ENCODE data around the gene MORF4L1.
A peak's percentile ranks its signal among the peaks of the same experiment; 100 is the strongest.
"Not testable (repeated sequence)": the region's sequence is repeated elsewhere in the genome, so short reads cannot be mapped to it uniquely, and the experiment has no call there.

The MORF4L1 gene, protein sequence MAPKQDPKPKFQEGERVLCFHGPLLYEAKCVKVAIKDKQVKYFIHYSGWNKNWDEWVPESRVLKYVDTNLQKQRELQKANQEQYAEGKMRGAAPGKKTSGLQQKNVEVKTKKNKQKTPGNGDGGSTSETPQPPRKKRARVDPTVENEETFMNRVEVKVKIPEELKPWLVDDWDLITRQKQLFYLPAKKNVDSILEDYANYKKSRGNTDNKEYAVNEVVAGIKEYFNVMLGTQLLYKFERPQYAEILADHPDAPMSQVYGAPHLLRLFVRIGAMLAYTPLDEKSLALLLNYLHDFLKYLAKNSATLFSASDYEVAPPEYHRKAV

DNA sequence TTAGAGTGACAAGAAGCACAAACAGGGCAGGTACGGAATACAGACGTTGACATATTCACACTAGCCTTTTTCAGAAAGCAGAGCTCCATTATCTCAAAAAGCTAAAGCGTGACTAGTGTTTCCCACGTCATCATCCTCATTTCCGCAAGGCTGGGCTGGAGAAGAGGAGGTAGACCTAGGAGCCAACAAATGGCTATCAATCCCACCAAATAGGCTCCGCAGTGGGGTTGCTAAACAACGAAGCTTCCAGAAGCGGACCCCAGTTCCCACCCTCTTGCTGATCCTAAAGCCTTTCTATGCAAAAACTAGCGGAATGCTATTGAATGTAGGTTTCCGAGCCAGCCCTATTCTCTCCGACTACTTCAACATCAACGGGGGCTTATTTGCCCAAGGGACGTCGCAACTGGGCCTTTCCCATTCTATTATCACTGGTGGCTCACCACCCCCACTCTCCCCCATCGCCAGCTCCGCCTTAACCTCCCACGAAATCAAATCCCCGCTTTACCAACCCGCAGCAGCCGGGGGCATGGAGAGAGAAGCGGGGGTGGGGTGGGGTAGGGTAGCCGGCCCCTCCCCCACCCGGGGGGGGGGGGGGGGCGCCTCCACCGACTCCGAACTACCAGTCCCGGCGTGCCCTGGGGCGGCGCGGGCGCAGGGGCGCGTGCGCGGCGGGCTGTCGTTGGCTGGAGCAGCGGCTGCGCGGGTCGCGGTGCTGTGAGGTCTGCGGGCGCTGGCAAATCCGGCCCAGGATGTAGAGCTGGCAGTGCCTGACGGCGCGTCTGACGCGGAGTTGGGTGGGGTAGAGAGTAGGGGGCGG is at the start of gene MORF4L1:
Gene MORF4L1 (plus strand): TSS at position 736 of the 817 bp plus-strand sequence. CDS start 128 bp downstream, outside the sequence.
- DNase-seq (ENCODE audit: low read depth), result peak; percentile 91

GRCh38 chr15:78828920-78829319 is 43.8 kb upstream of the MORF4L1 start:
- DNase-seq (ENCODE audit: low read depth), result no peak

- DNase-seq (ENCODE audit: low read depth), result no peak
Observed at GRCh38 chr15:78830514-78831228, 42.0 kb upstream of the MORF4L1 start.

GRCh38 chr15:78831229-78832207 is 41.2 kb upstream of the MORF4L1 start:
- no peak for DNase-seq (ENCODE audit: low read depth)

DNA sequence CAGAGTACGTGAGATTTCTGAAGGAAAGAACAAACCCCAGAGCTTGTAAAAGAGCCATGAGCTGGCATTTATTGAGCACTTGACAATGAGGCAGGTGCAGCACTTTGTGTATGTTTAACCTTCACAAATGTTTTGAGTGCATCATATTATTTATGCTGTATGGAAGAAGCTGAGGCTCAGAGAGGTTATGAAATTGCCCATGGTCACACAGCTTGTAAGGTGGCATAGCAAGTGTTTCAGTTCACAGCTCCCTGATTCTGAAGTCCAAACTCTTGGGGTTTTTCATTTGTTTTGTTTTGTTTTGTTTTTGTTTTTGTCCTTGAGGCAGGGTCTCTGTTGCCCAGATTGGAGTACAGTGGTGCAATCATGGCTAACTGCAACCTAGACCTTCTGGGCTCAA is 36.4 kb upstream of the MORF4L1 start:
- no peak for DNase-seq (ENCODE audit: low read depth)

DNA sequence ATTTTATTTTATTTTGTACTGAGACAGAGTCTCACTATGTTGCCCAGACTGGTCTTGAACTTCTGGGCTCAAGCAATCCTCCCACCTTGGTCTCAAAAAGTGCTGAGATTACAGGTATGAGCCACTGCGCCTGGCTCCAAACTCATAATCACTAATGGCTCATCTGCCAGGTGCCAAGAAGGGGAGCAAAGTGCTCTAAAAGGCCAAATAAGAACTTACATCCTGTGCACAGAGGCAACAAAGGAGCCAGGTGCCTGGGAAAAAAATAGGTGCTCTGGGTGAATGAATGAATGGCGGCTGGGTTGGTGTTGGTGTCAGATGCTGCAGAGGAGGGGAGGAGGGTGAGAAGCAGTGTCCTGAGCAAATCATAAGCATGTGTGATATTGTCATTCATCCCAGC is 35.6 kb upstream of the MORF4L1 start:
- DNase-seq (ENCODE audit: low read depth), result no peak

GRCh38 chr15:78837543-78837942 is 35.1 kb upstream of the MORF4L1 start:
- no peak for DNase-seq (ENCODE audit: low read depth)

- no peak for DNase-seq (ENCODE audit: low read depth)
Observed at GRCh38 chr15:78838489-78838888, 34.2 kb upstream of the MORF4L1 start.

- DNase-seq (ENCODE audit: low read depth), result not testable (repeated sequence)
Observed at GRCh38 chr15:78839151-78839550, 33.5 kb upstream of the MORF4L1 start.

DNA sequence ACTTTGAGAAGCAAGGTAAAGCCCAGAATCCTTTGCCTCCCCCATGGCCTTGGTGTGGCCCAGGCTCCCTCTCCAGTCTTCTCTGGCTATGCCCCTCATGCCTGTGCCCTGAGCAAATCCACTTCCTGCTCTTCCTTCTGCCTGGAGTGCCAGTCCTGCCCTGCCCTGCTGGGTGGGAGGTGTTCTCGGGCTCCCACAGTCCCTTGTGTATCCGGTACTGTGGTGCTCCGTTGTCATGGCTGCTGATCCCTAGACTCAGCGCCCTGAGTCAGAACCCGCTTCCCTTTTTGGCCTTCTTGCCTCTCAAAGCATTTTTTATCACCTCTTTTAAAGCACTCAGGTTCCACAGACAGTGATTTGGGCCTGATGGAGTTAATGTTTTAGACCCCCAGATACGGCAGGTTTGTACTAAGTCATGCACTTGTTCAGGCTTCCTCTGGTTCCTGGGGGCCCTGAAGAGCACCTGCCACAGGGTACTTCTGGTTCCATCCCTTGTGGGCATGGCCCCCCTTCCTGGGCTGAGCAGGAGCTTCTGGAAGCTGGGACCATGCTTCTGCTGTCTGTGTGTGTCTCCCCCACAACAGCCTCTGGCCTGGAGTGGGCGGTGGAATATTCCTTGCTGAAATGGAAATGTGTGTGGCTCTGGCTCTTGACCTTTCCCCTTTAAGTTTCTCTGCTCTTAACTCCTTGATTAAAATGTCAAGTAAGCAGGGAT is 31.9 kb upstream of the MORF4L1 start:
- no peak for DNase-seq (ENCODE audit: low read depth)

DNA sequence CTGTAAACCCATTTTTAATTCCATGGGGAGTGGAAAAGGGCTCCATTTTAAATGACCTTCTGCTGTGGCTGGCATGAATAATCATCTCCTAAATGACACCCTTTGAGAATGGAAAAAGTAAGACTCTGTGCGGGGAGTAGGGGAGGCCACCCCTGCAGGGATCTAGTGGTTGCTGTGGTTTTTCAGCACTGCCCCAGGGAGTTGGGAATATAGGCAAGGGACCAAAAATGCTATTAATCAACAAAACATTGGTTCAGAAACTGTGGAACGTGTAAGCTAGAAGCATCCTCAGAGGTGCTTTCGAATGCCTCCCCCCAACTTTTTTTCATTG is 31.3 kb upstream of the MORF4L1 start:
- no peak for DNase-seq (ENCODE audit: low read depth)

GRCh38 chr15:78841891-78842290 is 30.8 kb upstream of the MORF4L1 start:
- DNase-seq (ENCODE audit: low read depth), result no peak

DNA sequence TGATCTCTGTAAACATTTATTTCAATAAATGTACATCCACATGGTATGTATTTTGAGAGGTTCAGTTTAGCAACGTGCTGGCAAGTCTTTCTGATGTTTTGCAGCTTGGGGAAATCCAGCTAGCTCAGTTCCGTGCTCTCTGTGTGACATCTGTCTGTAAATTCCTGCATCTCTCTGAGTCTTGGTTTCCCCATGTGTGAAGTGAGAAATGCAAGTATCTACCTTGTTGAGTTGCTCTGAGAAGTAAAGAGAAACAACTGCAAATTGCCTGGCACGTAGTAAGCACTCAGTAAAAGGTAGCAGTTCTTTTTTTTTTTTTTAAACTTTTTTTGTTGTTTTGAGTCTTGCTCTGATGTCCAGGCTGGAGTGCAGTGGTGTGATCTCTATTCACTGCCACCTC is 30.2 kb upstream of the MORF4L1 start:
- no peak for DNase-seq (ENCODE audit: low read depth)

- DNase-seq (ENCODE audit: low read depth), result not testable (repeated sequence)
Observed at GRCh38 chr15:78846906-78847305, 25.8 kb upstream of the MORF4L1 start.

DNA sequence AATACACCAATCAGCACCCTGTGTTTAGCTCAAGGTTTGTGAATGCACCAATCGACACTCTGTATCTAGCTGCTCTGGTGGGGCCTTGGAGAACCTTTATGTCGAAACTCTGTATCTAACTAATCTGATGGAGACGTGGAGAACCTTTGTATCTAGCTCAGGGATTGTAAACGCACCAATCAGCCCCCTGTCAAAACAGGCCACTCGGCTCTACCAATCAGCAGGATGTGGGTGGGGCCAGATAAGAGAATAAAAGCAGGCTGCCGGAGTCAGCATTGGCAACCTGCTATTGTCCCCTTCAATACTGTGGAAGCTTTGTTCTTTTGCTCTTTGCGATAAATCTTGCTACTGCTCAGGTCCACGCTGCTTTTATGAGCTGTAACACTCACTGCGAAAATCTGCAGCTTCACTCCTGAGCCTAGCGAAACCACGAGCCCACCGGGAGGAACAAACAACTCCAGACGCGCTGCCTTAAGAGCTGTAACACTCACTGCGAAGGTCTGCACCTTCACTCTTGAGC is 25.2 kb upstream of the MORF4L1 start:
- not testable (repeated sequence) for DNase-seq (ENCODE audit: low read depth)

DNA sequence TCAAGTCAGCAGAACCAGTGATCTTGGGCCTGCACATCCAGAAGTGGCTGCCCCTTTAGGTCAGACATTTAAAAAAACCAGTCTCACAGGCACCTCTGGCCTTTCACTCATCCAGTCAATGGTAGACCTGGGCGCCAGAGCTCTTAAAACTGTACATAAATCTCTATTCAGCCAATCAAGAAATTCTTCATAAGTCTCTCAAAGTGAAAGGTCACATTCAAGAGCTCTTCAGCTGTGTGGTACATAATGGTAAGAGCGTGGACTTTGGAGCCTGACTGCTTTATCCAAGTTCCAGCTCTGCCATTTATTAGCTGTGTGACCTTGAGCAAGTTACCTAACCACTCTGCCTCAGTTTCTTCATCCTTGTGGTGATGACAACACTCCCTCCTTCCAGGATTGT is 22.3 kb upstream of the MORF4L1 start:
- DNase-seq (ENCODE audit: low read depth), result no peak

- DNase-seq (ENCODE audit: low read depth), result no peak
Observed at GRCh38 chr15:78850941-78851755, 21.5 kb upstream of the MORF4L1 start.

DNA sequence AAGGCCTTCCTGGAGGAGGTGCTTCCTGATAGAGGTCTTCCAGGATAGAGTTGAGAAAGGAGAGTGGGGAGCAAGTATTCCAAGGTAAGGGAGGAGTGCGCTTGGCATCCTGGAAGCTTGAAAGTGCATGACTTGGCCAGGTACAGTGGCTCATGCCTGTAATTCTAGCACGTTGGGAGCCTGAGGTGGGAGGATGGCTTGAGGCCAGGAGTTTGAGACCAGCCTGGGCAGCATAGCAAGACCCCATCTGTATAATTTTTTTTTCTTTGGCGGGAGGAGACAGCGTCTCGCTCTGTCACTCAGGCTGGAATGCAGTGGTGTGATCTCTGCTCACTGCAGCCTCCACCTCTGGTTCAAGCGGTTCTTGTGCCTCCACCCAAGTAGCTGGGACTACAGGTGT is 19.2 kb upstream of the MORF4L1 start:
- no peak for DNase-seq (ENCODE audit: low read depth)

- no peak for DNase-seq (ENCODE audit: low read depth)
Observed at GRCh38 chr15:78854833-78855372, 17.8 kb upstream of the MORF4L1 start.

DNA sequence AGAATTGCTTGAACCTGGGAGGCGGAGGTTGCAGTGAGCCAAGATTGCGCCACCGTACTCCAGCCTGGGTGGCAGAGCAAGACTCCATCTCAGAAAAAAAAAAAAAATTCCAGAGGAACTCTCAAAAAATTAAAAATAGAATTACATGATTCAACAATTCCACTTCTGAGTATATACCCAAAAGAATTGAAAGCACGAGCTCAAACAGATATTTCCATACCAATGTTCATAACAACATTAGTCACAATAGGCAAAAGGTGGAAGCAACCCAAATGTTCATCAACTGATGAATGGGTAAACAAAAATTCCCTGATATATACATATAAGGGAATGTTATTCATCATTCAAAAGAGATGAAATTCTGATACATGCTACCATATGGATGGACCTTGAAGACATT is 16.9 kb upstream of the MORF4L1 start:
- no peak for DNase-seq (ENCODE audit: low read depth)

Data from stimulated activated CD8-positive, alpha-beta memory T cell treated with anti-CD3 and anti-CD28 coated beads, Interleukin-15, amount 100 ng/mL, for 24 hours (primary cell).